HG03469 (cell line): Measurements from ENCODE around the gene IFIT5.
"Not testable (repeated sequence)": the region's sequence is repeated elsewhere in the genome, so short reads cannot be mapped to it uniquely, and the experiment has no call there.

ENCODE experiments used
- ATAC-seq: cut with Tn5 transposase; IDR thresholded peaks from one replicate; pipeline ENCODE4 v1.9.1; 2021; ENCODE audit warnings: mild to moderate bottlenecking, moderate library complexity, moderate number of reproducible peaks; ENCODE audit not compliant: unreplicated experiment

IFIT5 gene

DNA sequence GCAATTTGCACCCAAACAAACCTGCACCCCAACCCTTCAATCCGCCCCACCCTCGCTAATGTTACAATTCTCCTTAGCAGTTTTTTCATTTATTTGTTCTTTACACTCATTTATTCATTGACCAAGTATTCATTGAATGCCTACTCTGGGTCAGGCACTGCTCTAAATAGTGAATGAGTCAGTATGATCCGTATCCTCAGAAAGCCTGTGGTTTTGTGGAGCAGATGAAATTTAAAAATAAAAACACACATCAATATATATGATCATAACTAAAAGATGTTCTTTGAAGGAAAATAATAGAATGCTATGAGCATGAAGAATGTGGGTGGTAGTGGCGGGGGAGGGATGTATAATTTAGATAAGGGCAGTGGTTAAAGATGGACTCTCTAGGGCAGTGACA, 13.3 kb downstream of the IFIT5 start:
- no peak for ATAC-seq

GRCh38 chr10:89428877-89429276, 14.5 kb downstream of the IFIT5 start:
- ATAC-seq: no peak

DNA sequence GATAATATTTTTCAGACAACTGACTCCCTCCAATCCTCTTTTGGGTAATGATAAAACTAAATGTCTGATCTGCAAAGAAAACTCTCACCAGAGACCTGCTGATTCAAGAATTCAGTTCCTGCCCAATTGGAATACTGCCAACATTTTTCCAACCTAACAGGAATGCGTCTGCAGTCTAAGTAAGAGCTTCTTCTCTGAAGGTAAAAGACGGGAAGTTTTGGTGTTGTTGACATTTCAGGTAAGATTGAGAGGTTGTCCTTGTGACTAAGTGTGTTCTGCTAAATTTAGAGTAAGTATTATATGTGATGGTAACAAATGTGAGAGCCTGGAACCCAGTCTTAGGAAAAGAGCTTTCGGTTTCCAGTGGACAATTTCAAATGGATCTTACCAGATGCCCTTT, 17.6 kb downstream of the IFIT5 start:
- ATAC-seq: no peak

DNA sequence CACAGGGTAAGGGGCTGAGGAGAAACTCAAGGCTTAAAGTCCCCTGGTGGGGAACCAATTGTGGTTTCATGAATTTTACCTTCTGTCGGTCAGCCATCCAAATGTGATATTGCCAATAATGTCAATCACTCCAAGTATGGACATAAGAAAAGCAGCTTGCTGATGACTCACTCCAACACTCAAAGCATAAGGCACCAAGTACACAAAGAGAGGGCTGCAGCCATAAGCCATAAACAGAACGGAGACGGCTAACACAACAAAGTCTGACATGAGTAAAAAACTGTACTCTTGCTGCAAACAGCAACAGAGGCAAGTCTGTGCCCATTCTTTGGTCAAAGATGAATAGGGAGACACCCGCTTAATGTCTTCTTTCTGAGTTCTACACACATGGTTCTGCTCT, 24.2 kb downstream of the IFIT5 start:
- no peak for ATAC-seq

GRCh38 chr10:89440226-89441009, 26.1 kb downstream of the IFIT5 start:
- no peak for ATAC-seq

- ATAC-seq: no peak
Observed at GRCh38 chr10:89442289-89442688, 27.9 kb downstream of the IFIT5 start.

DNA sequence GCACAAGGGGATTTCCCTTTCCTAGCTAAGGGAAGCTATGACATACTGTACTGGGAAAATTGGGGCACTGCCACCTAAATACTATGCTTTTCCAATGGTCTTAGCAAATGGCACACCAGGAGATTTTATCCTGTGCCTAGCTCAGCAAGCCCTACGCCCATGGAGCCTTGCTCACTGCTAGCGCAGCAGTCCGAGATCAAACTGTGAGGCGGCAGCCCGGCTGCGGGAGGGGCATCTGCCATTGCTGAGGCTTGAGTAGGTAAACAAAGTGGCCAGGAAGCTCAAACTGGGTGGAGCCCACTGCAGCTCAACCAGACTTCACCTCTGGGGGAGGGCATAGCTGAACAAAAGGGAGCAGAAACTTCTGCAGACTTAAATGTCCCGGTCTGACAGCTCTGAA, 30.5 kb downstream of the IFIT5 start:
- ATAC-seq: not testable (repeated sequence)

- no peak for ATAC-seq
Observed at GRCh38 chr10:89450901-89451300, 36.5 kb downstream of the IFIT5 start.

DNA sequence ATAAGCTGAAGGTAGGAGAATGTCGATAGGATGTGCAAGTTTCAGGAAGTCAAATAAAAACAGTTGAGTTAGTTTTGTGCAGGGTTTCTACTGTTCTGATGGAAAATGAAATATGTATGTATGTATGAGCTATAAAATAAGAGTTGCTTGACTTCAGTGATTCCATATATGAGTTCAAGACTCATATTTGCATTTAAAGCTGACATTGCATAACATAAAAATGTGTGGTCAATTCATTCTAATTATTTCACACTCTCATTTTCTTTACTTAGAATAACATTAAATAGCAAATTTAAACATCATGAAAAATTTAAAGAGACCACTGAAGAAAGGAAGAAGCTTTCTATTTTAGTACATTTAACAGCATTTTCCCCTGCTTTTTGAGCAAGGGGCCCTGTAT, 37.8 kb downstream of the IFIT5 start:
- no peak for ATAC-seq

DNA sequence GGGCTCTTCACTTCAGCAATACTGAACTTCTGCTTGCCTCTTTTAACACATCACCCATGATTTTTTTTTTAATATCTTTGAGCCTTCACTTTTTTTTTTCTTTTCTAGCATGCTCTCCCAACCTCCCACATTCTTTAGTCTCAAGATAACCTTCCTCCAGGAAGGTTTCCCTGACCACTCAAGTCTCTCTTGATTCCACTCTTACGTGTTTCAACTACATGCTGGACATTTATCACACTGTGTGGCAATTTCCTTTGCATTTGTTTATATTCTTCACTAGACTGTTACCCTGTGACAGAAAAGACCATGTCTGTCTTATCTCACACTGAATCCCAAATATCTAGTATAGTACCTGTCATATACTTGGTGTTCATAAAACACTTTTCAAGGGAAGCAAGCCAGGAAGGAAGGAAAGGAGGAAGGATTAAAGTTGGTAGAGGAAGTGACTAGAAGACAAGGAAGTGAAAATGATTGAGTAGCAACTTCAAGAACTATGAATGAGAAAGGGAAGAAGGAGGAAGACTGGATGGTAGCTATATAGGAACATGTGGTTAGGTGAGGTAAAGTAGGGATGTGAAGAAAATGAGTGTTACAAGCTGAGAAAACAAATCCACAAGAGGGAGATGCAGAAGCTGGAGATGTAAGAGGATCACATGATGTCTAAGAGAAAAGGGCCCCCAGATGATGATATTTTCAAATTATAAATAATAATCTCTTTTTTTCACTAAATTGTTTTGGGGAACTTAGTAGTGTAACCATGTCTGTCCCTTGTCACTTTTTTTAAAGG, 40.4 kb downstream of the IFIT5 start:
- ATAC-seq: no peak

GRCh38 chr10:89458291-89458690, 43.9 kb downstream of the IFIT5 start:
- no peak for ATAC-seq

GRCh38 chr10:89458784-89459183, 44.4 kb downstream of the IFIT5 start:
- no peak for ATAC-seq

- no peak for ATAC-seq
Observed at GRCh38 chr10:89463846-89464537, 49.6 kb downstream of the IFIT5 start.

DNA sequence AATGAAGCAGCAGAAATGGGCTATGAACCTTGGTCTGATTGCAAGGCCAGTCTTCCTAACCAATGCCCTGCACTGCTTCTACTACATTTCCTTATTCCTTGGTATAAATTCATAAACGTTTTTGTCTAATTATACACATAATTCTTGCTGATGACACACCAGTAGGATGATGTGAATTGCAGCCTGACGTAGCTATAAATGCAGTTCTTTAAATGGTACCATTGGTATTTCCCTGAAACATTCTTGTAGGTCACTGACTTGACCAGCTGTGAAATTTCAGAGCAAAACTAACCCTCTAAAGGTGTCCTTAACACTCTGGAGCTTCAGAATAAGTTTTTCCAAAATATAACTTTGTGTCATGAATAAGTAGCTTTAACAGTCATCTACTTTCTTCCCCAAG, 50.8 kb downstream of the IFIT5 start:
- ATAC-seq: no peak

- no peak for ATAC-seq
Observed at GRCh38 chr10:89466599-89467035, 52.2 kb downstream of the IFIT5 start.

DNA sequence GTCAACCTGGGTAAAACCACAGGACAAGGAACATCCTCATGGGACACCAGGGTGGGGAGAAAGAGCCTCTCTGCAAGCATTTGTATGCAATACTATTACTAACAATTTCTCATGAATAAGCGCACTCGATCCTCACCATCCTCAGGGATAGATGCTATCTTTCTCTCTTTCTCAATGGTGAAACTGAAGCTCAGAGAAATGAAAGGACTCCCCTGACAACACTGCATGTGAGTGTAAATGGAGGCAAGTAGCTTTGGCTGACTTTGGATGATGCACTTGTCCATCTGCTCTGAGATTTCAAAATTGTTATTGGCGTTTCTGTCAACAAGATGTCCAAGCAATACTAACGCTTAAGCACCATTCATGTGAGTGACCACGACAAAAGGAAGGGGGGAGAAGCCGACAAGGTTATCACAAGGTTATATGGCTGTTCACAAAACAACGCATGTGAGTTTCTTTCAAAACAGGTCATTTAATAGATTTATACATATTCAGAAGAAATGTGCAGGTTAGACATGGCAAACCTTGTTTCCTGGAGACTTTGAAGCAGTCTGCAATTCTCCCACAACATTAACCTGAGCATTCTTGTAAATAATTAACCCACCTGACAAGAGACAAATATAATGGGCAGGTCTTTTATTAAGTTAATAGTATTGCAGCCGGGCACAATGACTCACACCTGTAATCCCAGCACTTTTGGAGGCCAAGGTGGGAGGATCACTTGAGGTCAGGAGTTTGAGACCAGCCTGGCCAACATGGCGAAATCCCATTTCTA, 54.0 kb downstream of the IFIT5 start:
- no peak for ATAC-seq

- no peak for ATAC-seq
Observed at GRCh38 chr10:89469517-89469916, 55.1 kb downstream of the IFIT5 start.
